Bronchus fibroblast of lung (primary cell): Measurements from ENCODE around the gene MAP7D3. TPM values are rescaled to one million over a fixed set of nuclear protein-coding genes. Genes with fewer than 3 reads are reported as not detected.

Experiments used
- total RNA-seq: library from RNA; depleted of rRNA; stranded (reverse); fragments of >200 nt; gene quantifications from 2 replicates; pipeline ENCODE4 v1.2.3, GENCODE V29; 2015

The MAP7D3 gene, protein sequence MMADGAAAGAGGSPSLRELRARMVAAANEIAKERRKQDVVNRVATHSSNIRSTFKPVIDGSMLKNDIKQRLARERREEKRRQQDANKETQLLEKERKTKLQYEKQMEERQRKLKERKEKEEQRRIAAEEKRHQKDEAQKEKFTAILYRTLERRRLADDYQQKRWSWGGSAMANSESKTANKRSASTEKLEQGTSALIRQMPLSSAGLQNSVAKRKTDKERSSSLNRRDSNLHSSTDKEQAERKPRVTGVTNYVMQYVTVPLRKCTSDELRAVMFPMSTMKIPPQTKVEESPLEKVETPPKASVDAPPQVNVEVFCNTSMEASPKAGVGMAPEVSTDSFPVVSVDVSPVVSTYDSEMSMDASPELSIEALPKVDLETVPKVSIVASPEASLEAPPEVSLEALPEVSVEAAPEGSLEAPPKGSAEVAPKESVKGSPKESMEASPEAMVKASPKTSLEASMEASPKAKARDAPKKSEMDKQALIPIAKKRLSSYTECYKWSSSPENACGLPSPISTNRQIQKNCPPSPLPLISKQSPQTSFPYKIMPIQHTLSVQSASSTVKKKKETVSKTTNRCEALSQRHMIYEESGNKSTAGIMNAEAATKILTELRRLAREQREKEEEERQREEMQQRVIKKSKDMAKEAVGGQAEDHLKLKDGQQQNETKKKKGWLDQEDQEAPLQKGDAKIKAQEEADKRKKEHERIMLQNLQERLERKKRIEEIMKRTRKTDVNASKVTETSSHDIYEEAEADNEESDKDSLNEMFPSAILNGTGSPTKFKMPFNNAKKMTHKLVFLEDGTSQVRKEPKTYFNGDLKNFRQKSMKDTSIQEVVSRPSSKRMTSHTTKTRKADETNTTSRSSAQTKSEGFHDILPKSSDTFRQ
- total RNA-seq, result 9.7 and 12.6 TPM in 2 replicates

DNA sequence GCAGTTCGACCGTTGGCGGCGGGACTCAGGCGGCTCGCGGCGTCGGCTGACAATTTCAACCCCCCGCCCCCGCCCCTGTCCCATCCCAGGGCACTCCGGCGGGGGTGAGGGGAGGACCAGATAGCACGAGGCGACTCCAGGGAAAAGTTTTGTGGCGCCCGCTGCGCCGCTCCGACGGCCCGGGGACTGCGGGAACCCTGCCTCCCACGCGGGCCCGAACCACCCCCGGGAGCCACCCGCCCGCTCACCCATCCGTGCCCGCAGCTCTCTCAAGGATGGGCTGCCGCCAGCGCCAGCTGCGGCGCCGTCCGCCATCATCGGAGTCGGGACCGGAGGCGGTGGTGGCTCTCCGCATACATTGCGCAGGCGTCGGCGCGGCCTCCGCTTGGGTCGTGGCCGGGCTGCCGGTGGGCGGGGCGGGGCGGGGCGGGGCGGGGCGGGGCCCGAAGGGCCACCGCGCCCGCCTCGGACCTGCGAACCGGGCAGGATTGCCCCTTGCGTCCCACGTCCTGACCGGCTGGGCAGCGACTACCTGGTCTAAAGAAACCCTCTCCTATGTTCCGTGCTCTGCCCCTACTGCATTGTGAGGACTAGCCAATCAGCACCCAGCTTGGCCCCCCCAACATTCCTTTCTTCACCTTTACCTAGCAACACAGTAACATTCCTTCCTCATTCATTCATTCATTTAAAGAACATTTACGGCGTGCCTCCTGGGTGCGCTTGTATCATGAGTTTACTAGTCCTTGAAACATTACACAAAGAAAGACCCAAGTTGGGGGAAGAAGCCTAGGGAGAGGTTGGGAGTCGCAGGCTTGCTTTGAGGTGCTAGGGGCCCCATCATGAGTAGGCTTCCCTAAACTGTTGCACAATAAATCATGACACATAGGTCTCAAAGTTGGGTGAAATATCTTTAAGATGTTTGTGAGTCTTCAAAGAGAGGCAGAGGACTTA is at the start of gene MAP7D3:
TSS of gene MAP7D3 (minus strand) at position 360 of the 951 bp plus-strand sequence. CDS start at position 318, 42 bp downstream.

DNA sequence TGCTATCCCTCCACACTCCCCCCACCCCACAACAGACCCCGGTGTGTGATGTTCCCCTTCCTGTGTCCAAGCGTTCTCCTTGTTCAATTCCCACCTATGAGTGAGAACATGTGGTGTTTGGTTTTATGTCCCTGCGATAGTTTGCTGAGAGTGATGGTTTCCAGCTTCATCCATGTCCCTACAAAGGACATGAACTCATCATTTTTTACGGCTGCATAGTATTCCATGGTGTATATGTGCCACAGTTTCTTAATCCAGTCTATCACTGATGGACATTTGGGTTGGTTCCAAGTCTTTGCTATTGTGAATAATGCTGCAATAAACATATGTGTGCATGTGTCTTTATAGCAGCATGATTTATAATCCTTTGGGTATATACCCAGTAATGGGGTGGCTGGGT is 49.5 kb upstream of the MAP7D3 start, which contains the start of gene ADGRG4:
TSS of gene ADGRG4 (plus strand) at position 243 of the 400 bp plus-strand sequence. CDS start 7,815 bp downstream, outside the sequence.

Other genes with a start within 250 kb of the MAP7D3 start
- gene FHL1, start 103.9 kb downstream of the MAP7D3 start, total RNA-seq, result 36.4 and 41.5 TPM in 2 replicates
- gene ADGRG4, start 49.6 kb upstream of the MAP7D3 start, total RNA-seq, result not detected in 2 replicates
- not detected in 2 replicates for gene BRS3, start 236.5 kb upstream of the MAP7D3 start, total RNA-seq
- gene HTATSF1, start 246.2 kb upstream of the MAP7D3 start, total RNA-seq, result 31.1 and 43.7 TPM in 2 replicates